Measurements from ENCODE around the gene FIBIN. TPM values are rescaled to one million over a fixed set of nuclear protein-coding genes. Genes with fewer than 3 reads are reported as not detected.
A peak's percentile ranks its signal among the peaks of the same experiment; 100 is the strongest.

Gene FIBIN
- total RNA-seq, 1 experiment from 2014 or later, result not detected

DNA sequence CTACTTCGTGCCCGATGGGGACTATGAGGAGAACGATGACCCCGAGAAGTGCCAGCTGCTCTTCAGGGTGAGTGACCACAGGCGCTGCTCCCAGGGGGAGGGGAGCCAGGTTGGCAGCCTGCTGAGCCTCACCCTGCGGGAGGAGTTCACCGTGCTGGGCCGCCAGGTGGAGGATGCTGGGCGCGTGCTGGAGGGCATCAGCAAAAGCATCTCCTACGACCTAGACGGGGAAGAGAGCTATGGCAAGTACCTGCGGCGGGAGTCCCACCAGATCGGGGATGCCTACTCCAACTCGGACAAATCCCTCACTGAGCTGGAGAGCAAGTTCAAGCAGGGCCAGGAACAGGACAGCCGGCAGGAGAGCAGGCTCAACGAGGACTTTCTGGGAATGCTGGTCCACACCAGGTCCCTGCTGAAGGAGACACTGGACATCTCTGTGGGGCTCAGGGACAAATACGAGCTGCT is 751 bp downstream of the FIBIN start:
- H4K5ac ChIP-seq (ENCODE audit: insufficient read length, low read depth, low read length), result no peak overlapping the region
- H4K20me1 ChIP-seq (ENCODE audit: control insufficient read depth, insufficient read depth, insufficient read length), result peaks cover 3% of the 10 kb centered on the region
- no peaks in the 10 kb centered on the region for H3K79me1 ChIP-seq (ENCODE audit: insufficient read depth, low read depth, low read length, poor library complexity, severe bottlenecking)
- DNase-seq, result peak; percentile 39
- TF ChIP-seq, protein P1, sequence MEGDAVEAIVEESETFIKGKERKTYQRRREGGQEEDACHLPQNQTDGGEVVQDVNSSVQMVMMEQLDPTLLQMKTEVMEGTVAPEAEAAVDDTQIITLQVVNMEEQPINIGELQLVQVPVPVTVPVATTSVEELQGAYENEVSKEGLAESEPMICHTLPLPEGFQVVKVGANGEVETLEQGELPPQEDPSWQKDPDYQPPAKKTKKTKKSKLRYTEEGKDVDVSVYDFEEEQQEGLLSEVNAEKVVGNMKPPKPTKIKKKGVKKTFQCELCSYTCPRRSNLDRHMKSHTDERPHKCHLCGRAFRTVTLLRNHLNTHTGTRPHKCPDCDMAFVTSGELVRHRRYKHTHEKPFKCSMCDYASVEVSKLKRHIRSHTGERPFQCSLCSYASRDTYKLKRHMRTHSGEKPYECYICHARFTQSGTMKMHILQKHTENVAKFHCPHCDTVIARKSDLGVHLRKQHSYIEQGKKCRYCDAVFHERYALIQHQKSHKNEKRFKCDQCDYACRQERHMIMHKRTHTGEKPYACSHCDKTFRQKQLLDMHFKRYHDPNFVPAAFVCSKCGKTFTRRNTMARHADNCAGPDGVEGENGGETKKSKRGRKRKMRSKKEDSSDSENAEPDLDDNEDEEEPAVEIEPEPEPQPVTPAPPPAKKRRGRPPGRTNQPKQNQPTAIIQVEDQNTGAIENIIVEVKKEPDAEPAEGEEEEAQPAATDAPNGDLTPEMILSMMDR (conservative IDR thresholded peaks at IDR 0.05), result no peak
- no peak overlapping the region for H3K14ac ChIP-seq (ENCODE audit: insufficient read depth, low read length)
- Mint-ChIP-seq H3K27ac (no peak overlapping the region), H3K4me3 (peak overlapping the region; percentile 54 to 60; a peak in 3 of 5 replicates), H3K4me1 (peaks cover 13 to 14% of the 10 kb centered on the region in 2 experiments), H3K36me3 (ENCODE audit: insufficient read depth in 1 of 3, low read depth in 3 of 3) (no peaks in the 10 kb centered on the region), H3K9me3 (no peaks in the 10 kb centered on the region), H3K27me3 (ENCODE audit: low read depth) (peaks cover 17% of the 10 kb centered on the region)
- H2AK5ac ChIP-seq (ENCODE audit: insufficient read length, low read length), result no peak overlapping the region
- no peak overlapping the region for H2BK15ac ChIP-seq (ENCODE audit: low read depth, low read length)
- H3T11ph ChIP-seq (ENCODE audit: low read length), result no peak overlapping the region
- no peak overlapping the region for H4K8ac ChIP-seq (replicated peaks; ENCODE audit: insufficient read length, low read depth, low read length)
- H2AFZ ChIP-seq (ENCODE audit: low read length), result no peak overlapping the region
- H2BK12ac ChIP-seq (ENCODE audit: insufficient read length, low read depth, low read length), result no peak overlapping the region
- H3K27me3 ChIP-seq (ENCODE audit: insufficient read depth, low read length), result no peaks in the 10 kb centered on the region
- H3K56ac ChIP-seq (ENCODE audit: insufficient read length, low read depth, low read length), result no peak overlapping the region
- H3K18ac ChIP-seq (ENCODE audit: insufficient read length, low read depth, low read length), result no peak overlapping the region
- no peak overlapping the region for H3K9ac ChIP-seq (ENCODE audit: extremely low read depth, insufficient read length, low read length)
- H4K91ac ChIP-seq (ENCODE audit: insufficient read length, low read depth, low read length), result no peak overlapping the region
- H3K4me1 ChIP-seq (ENCODE audit: insufficient read depth, low read length), result no peaks in the 10 kb centered on the region
- no peak overlapping the region for H2BK5ac ChIP-seq (ENCODE audit: insufficient read length, low read length)
- H2BK20ac ChIP-seq (ENCODE audit: low read depth, low read length, poor library complexity, severe bottlenecking), result no peak overlapping the region
- no CpG with 5 or more reads among the region's 19 CpGs for WGBS (ENCODE audit: extremely low coverage, insufficient read length, low lambda C conversion rate)
- H3K4me2 ChIP-seq (ENCODE audit: insufficient read depth, insufficient read length, low read length), result peak overlapping the region; percentile 22
- no peaks in the 10 kb centered on the region for H3K9me3 ChIP-seq (ENCODE audit: control insufficient read depth, low read depth, low read length)
- H3K4ac ChIP-seq (ENCODE audit: low read depth, low read length), result no peak overlapping the region
- H3K23ac ChIP-seq (ENCODE audit: insufficient read length, low read depth, low read length), result no peak overlapping the region
- no peaks in the 10 kb centered on the region for H3K23me2 ChIP-seq (ENCODE audit: insufficient read length, low read depth, low read length, poor library complexity, severe bottlenecking)
- H3K27ac ChIP-seq (ENCODE audit: insufficient read length, low read depth, low read length), result no peak overlapping the region
- no peaks in the 10 kb centered on the region for H3K79me2 ChIP-seq (ENCODE audit: insufficient read depth, low read length)
- H2BK120ac ChIP-seq (ENCODE audit: low read depth, low read length, poor library complexity, severe bottlenecking), result no peak overlapping the region
